Endothelial cell of umbilical vein (primary cell): Measurements from ENCODE around the gene ME3.

Experiments
- CTCF ChIP-seq, 2 donors: IDR thresholded peaks; 1 replicate in 1 of 2; 2 replicates in 1 of 2; pipeline ENCODE4 v1.5.1; 2011; ENCODE audit warnings: low read length in 2 of 2, mild to moderate bottlenecking in 2 of 2, moderate library complexity in 2 of 2, control low read depth in 1 of 2, inconsistent platforms in 1 of 2, low read depth in 1 of 2; ENCODE audit not compliant: insufficient read depth in 1 of 2; ENCODE audit errors: extremely low read depth in 1 of 2
- EZH2 ChIP-seq: IDR thresholded peaks from 2 replicates; pipeline ENCODE4 v1.6.1; 2012; ENCODE audit warnings: borderline replicate concordance, low read depth, mild to moderate bottlenecking, moderate library complexity, low read length, inconsistent platforms; ENCODE audit not compliant: severe bottlenecking
- FOS ChIP-seq: IDR thresholded peaks from 2 replicates; pipeline ENCODE4 v1.6.1; 2011; ENCODE audit warnings: mild to moderate bottlenecking, low read length, moderate library complexity, borderline replicate concordance; ENCODE audit not compliant: insufficient read depth
- GATA2 ChIP-seq: IDR thresholded peaks from 2 replicates; pipeline ENCODE4 v1.7.0; 2011; ENCODE audit warnings: low read depth, mild to moderate bottlenecking, moderate library complexity, mixed read lengths, low read length; ENCODE audit not compliant: insufficient read length, insufficient read depth
- MAX ChIP-seq: IDR thresholded peaks from 2 replicates; pipeline ENCODE4 v1.6.1; 2011; ENCODE audit not compliant: insufficient read depth, insufficient read length
- MYC ChIP-seq: IDR thresholded peaks from one replicate; pipeline ENCODE4 v1.6.1; 2011; ENCODE audit warnings: mild to moderate bottlenecking, low read depth, low read length
- POLR2A ChIP-seq: IDR thresholded peaks from 2 replicates; pipeline ENCODE4 v1.6.1; 2012; ENCODE audit warnings: low read depth, mild to moderate bottlenecking, control low read depth, low read length
- POLR2AphosphoS5 ChIP-seq: IDR thresholded peaks from 2 replicates; pipeline ENCODE4 v1.6.1; 2012; ENCODE audit warnings: low read depth, mild to moderate bottlenecking, control low read depth, low read length, moderate library complexity; ENCODE audit not compliant: insufficient read depth

GRCh38 chr11:86475027-86475426 is 197.4 kb downstream of the ME3 start:
- no peak for TF ChIP-seq MYC
- TF ChIP-seq EZH2 = no peak
- no peak for TF ChIP-seq CTCF (IDR thresholded peaks at IDR 0.05; ENCODE audit: extremely low read depth in 1 of 2, insufficient read depth in 1 of 2, low read depth in 1 of 2, low read length in 2 of 2)
- TF ChIP-seq POLR2AphosphoS5 = no peak
- no peak for TF ChIP-seq POLR2A
- TF ChIP-seq MAX = no peak
- TF ChIP-seq FOS = no peak
- no peak for TF ChIP-seq GATA2
